HL-60 (cell line): Measurements from ENCODE around the gene CASP8.

Source experiments
- CTCF ChIP-seq: IDR thresholded peaks from one replicate; pipeline ENCODE4 v1.5.1; 2011; ENCODE audit warnings: low read length, control low read depth, inconsistent platforms; ENCODE audit not compliant: insufficient read depth
- GABPA ChIP-seq: IDR thresholded peaks from 2 replicates; pipeline ENCODE4 v1.6.1; 2012; ENCODE audit warnings: low read depth
- POLR2AphosphoS5 ChIP-seq: IDR thresholded peaks from 2 replicates; pipeline ENCODE4 v1.6.1; 2012; ENCODE audit warnings: low read depth
- REST ChIP-seq: IDR thresholded peaks from 2 replicates; pipeline ENCODE4 v1.6.1; 2012; ENCODE audit warnings: low read depth; ENCODE audit not compliant: insufficient replicate concordance
- SPI1 ChIP-seq: IDR thresholded peaks from 2 replicates; pipeline ENCODE4 v1.6.1; 2012; ENCODE audit warnings: low read depth, mild to moderate bottlenecking, borderline replicate concordance

GRCh38 chr2:201270293-201271001 is 10.1 kb downstream of the CASP8 start:
- no peak for TF ChIP-seq CTCF
- TF ChIP-seq REST, result no peak
- TF ChIP-seq GABPA, result no peak
- no peak for TF ChIP-seq POLR2AphosphoS5
- TF ChIP-seq SPI1, result no peak
